OCI-LY7 (cell line): Measurements from ENCODE around the gene SLIT3. TPM values are rescaled to one million over a fixed set of nuclear protein-coding genes. Genes with fewer than 3 reads are reported as not detected.

Experiments
- BruUV-seq: library from RNA; stranded (reverse); fragments of 400-500 nt; replicated peaks from 2 replicates; lab custom pipeline; 2021; lab: Mats Ljungman, UMichigan
- CTCF ChIA-PET: fragments of 300-600 bp; sonication (Branson Sonifier 250); formaldehyde crosslinking; loops from one replicate; lab custom pipeline; 2022; ENCODE audit warnings: antibody characterized with exemption; ENCODE audit not compliant: unreplicated experiment; lab: Charles Lee
- POLR2A ChIA-PET: fragments of 300-600 bp; sonication (Branson Sonifier 250); formaldehyde crosslinking; loops from one replicate; lab custom pipeline; 2022; ENCODE audit warnings: antibody characterized with exemption; lab: Charles Lee
- DNase-seq: peaks from one replicate; pipeline ENCODE4 v3.0.0-alpha.2; 2015; ENCODE audit warnings: low spot score
- H2AFZ ChIP-seq: fragments of 200-600 bp; sonication (generic), shearing (Covaris generic); 2 replicates; pipeline ENCODE4 v1.6.1; 2014; ENCODE audit warnings: mild to moderate bottlenecking, antibody characterized with exemption, low read length, moderate library complexity
- H3K27ac ChIP-seq: fragments of 200-600 bp; sonication (generic); 2 replicates; pipeline ENCODE4 v1.5.1; 2014; ENCODE audit warnings: mixed run types, low read depth, mild to moderate bottlenecking, moderate library complexity, low read length, inconsistent platforms; ENCODE audit not compliant: poor library complexity, severe bottlenecking
- H3K36me3 ChIP-seq: fragments of 200-600 bp; sonication (generic); 2 replicates; pipeline ENCODE4 v1.6.1; 2014; ENCODE audit warnings: mild to moderate bottlenecking, antibody characterized with exemption, low read length, moderate library complexity, mixed read lengths; ENCODE audit not compliant: insufficient read depth
- H3K4me1 ChIP-seq: fragments of 200-600 bp; sonication (generic); 2 replicates; pipeline ENCODE4 v1.5.1; 2014; ENCODE audit warnings: mild to moderate bottlenecking, low read length; ENCODE audit not compliant: insufficient read depth, poor library complexity, severe bottlenecking
- H3K4me2 ChIP-seq: fragments of 200-600 bp; sonication (generic); 2 replicates; pipeline ENCODE4 v1.6.1; 2014; ENCODE audit warnings: mild to moderate bottlenecking, low read length
- H3K4me3 ChIP-seq: fragments of 200-600 bp; sonication (generic); 2 replicates; pipeline ENCODE4 v1.5.1; 2014; ENCODE audit warnings: mild to moderate bottlenecking, low read depth, low read length; ENCODE audit not compliant: poor library complexity, severe bottlenecking
- H3K79me2 ChIP-seq: fragments of 200-600 bp; sonication (generic); 2 replicates; pipeline ENCODE4 v1.6.1; 2016; ENCODE audit warnings: low read depth, mild to moderate bottlenecking, low read length, moderate library complexity, mixed read lengths; ENCODE audit not compliant: insufficient read depth
- H3K9me2 ChIP-seq: fragments of 200-600 bp; sonication (generic); 2 replicates; pipeline ENCODE4 v1.6.1; 2016; ENCODE audit warnings: mild to moderate bottlenecking, low read length, mixed read lengths; ENCODE audit not compliant: insufficient read depth
- H3K9me3 ChIP-seq: fragments of 200-600 bp; sonication (generic); 2 replicates; pipeline ENCODE4 v1.6.1; 2014; ENCODE audit warnings: mild to moderate bottlenecking, mixed run types, low read length, mixed read lengths
- H4K20me1 ChIP-seq: fragments of 200-600 bp; sonication (generic); 2 replicates; pipeline ENCODE4 v1.6.1; 2014; ENCODE audit warnings: mild to moderate bottlenecking, antibody characterized with exemption, low read length, moderate library complexity, mixed read lengths; ENCODE audit not compliant: insufficient read depth
- CTCF ChIP-seq: fragments of 200-600 bp; sonication (generic); conservative IDR thresholded peaks from 2 replicates; pipeline ENCODE4 v1.5.1; 2014; ENCODE audit warnings: mild to moderate bottlenecking, antibody characterized with exemption, low read length, moderate library complexity, mixed read lengths
- EZH2phosphoT487 ChIP-seq: fragments of 200-600 bp; sonication (generic); IDR thresholded peaks from 2 replicates; pipeline ENCODE4 v1.6.1; 2018; ENCODE audit warnings: low read depth, borderline replicate concordance, mild to moderate bottlenecking, mixed run types, antibody characterized with exemption, low read length, moderate library complexity, mixed read lengths
- intact Hi-C: fragments of 100-400 bp; cut with micrococcal nuclease; formaldehyde crosslinking; loops from one replicate; pipeline ENCODE4 v1.10.0; 2022; ENCODE audit not compliant: unreplicated experiment
- total RNA-seq, 2 experiments: library from RNA; depleted of rRNA in 1 of 2; stranded (reverse); fragments of >200 nt in 1 of 2; shearing (Covaris generic) in 1 of 2; gene quantifications; 2 replicates each; pipeline ENCODE4 v1.2.3, GENCODE V29; 2014 to 2022

Gene SLIT3
- total RNA-seq, 2 experiments from 2014 or later: not detected

GRCh38 chr5:168860081-168860480, 440.9 kb downstream of the SLIT3 start:
- Histone ChIP-seq H3K4me2 (no peak overlapping the region), H3K9me2 (no peaks in the 10 kb centered on the region), H3K9me3 (no peaks in the 10 kb centered on the region), H3K4me3 (no peak overlapping the region), H2AFZ (no peak overlapping the region), H3K36me3 (no peaks in the 10 kb centered on the region), H3K4me1 (no peaks in the 10 kb centered on the region), H4K20me1 (no peaks in the 10 kb centered on the region), H3K27ac (no peak overlapping the region), H3K79me2 (no peaks in the 10 kb centered on the region)
- POLR2A ChIA-PET: no interaction called here
- CTCF ChIA-PET: no interaction called here
- no peak for DNase-seq
- BruUV-seq: no TSS peak
- TF ChIP-seq EZH2phosphoT487 (no peak), CTCF (no peak)
- intact Hi-C loops: no loop called here

- POLR2A ChIA-PET: no interaction called here
- no TSS peak for BruUV-seq
- Histone ChIP-seq H3K4me3 (no peak overlapping the region), H3K4me2 (no peak overlapping the region), H3K4me1 (no peaks in the 10 kb centered on the region), H3K27ac (no peak overlapping the region), H3K36me3 (no peaks in the 10 kb centered on the region), H4K20me1 (no peaks in the 10 kb centered on the region), H3K9me2 (no peaks in the 10 kb centered on the region), H3K79me2 (no peaks in the 10 kb centered on the region), H2AFZ (no peak overlapping the region), H3K9me3 (no peaks in the 10 kb centered on the region)
- intact Hi-C loops: no loop called here
- no peak for DNase-seq
- CTCF ChIA-PET: no interaction called here
- TF ChIP-seq CTCF (no peak), EZH2phosphoT487 (no peak)
Measured at GRCh38 chr5:168859471-168859870, 441.5 kb downstream of the SLIT3 start.

GRCh38 chr5:168858994-168859393, 441.9 kb downstream of the SLIT3 start:
- Histone ChIP-seq H3K4me3 (no peak overlapping the region), H3K4me2 (no peak overlapping the region), H2AFZ (no peak overlapping the region), H3K9me2 (no peaks in the 10 kb centered on the region), H3K4me1 (no peaks in the 10 kb centered on the region), H3K79me2 (no peaks in the 10 kb centered on the region), H4K20me1 (no peaks in the 10 kb centered on the region), H3K36me3 (no peaks in the 10 kb centered on the region), H3K9me3 (no peaks in the 10 kb centered on the region), H3K27ac (no peak overlapping the region)
- TF ChIP-seq EZH2phosphoT487 (no peak), CTCF (no peak)
- intact Hi-C loops: no loop called here
- ChIA-PET CTCF (no interaction called here), POLR2A (no interaction called here)
- DNase-seq: no peak
- BruUV-seq: no TSS peak
